GM19397 (cell line): Measurements from ENCODE around the gene ZFP69.
A peak's percentile ranks its signal among the peaks of the same experiment; 100 is the strongest.

Experiments used
- ATAC-seq: cut with Tn5 transposase; IDR thresholded peaks from one replicate; pipeline ENCODE4 v1.9.1; 2021; ENCODE audit warnings: mild to moderate bottlenecking, moderate library complexity; ENCODE audit not compliant: unreplicated experiment

ZFP69 gene

DNA sequence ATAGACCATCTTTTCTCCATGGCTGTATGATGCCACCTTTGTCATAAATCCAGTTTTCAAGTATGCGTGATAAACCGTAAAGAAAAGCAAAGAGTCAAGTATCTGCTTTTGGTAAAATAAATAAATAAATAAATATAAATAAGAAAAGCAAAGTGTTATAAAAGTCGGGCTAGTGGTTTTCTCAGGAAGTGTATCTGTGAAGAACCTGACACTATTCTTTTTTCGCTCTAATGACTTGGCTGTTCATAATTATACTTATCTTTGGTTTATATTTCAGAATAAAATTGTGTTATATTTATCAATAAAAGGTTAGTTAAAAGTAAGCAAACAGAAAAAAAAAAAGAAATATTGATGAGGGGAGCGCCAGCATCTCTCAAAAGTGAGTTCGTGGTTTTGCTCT lies 30.9 kb downstream of the ZFP69 start:
- ATAC-seq: no peak

DNA sequence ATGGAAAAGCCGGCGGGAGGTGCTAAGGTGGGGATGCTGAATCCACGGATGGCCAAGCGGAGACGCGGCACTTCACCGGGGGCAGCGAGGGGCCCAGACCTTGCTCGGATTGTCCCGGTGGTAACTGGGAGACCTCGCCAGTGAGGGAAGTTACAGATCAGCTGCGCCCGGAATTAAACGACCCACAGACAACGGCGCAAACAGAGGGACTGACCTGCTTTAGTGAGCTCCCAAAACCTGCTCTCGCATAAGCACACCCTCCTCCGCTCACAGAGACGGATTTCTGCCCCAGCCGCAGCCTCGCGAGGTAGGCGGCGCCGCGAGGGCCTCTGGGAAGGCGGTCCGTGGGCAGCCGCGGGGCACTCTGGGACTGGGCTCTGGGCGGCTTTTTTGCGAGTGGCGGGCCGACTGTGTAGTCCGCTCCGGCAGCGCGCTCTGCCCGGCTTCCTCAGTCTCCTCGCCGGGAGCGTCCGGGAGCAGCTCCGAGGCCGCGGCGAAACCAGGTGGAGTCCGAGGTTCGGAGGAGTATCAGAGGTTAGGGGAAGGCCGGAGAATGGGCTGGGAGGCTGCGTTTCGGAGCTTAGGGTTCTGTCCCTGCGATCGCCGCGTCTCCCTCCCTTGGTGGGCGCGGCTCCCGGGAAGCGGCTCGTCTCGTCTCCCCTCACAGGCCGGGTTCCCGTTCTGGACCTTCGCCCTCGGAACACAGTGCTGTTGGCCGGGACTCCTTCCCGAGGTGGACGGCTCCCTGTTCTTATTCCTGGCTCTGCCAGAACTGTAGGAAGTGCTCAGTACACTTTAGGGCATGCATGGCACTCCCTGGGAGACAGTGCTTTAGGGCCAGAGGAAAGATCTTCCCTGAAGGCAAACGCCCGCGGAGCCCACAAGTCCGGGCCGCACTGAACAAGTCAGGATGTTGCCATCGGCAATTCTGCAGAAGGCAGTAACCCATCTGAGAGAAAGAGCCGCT lies 31.6 kb downstream of the ZFP69 start, which contains the start of gene EXO5:
TSS of gene EXO5 (plus strand) at position 393 of the 967 bp plus-strand sequence. CDS start 5,778 bp downstream, outside the sequence.
- peak; percentile 83 for ATAC-seq

DNA sequence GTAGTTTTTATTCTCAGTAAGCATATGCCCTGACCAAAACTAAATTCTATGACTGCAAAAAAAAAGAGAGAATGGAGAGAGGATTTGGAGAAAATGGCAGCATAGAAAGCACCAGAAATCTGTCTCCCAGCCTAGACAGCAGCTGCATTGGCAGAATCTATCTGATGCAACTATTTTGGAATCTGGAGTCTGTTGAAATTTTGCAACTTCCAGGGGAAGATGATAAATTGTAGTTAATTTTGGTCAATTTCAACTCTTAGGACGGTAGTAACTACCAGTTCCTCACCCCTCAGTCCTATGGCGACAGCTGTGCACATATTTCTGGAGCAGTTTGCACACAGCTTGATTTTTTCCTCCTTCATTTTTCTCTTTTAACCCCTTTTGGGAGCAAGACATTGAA lies 42.4 kb downstream of the ZFP69 start:
- no peak for ATAC-seq

GRCh38 chr1:40530735-40531380 lies 53.8 kb downstream of the ZFP69 start:
- ATAC-seq: no peak

- ATAC-seq: peak; percentile 92
Measured at GRCh38 chr1:40531381-40532061, 54.4 kb downstream of the ZFP69 start, which contains the start of gene ZNF684. TSS of gene ZNF684 (plus strand) at chr1:40531637. CDS start at chr1:40533167, 1,530 bp downstream.

DNA sequence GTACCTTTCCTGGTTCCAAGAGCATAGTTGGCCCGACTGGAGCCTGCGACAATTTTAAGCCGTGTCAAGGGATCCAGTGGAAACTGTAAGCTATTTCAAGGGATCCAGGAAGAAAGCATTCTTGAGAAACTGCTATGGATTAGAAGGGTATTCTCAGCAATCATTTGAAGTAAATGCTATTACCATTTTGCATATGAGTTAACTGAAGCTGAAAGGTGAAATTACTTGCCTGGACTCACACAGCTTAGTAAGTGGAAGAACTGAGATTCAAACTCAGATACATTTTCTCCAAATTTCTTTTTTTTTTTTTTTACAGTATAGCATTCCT lies 54.9 kb downstream of the ZFP69 start:
- ATAC-seq: no peak

GRCh38 chr1:40532844-40533424 lies 55.8 kb downstream of the ZFP69 start:
- ATAC-seq: no peak

GRCh38 chr1:40534589-40534988 lies 57.5 kb downstream of the ZFP69 start:
- no peak for ATAC-seq

DNA sequence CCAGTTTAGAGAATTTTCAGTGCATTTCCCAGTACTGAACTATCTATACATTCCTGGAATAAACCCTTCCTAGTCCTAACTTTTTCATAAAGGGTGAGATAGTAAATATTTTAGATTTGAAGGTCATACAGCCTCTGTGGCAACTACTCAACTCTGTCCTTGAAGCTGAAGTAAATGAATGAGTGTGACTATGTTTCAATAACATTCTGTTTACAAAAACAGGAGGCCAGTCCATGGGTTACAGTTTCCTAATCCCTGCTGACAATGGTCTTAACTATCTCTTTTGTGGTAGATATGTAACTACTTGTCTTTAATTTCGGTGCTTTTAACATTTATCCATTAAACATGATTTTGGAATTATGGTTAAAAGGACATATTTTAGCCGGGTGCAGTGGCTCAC lies 58.6 kb downstream of the ZFP69 start:
- ATAC-seq: no peak

DNA sequence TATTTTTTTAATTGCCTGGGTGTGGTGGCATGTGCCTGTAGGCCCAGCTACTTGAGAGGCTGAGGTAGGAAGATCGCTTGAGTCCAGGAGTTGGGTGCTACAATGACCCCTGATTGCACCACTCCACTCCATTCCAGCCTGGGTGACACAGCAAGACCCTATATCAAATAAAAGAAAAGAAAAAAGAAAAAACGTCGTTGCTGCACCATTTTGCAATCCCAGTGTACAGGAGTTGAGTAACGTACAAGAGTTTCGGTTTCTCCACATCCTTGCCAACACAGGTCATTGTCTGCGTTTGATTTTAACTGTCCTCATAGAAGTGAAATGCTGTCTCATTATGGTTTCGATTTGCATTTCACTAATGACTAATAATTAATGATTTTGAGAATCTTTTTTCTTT lies 62.2 kb downstream of the ZFP69 start:
- no peak for ATAC-seq
